Stimulated activated naive CD8-positive, alpha-beta T cell treated with anti-CD3 and anti-CD28 coated beads, Interleukin-15, amount 100 ng/mL, for 72 hours (primary cell): Measurements from ENCODE around the gene DCST2.
"Not testable (repeated sequence)": the region's sequence is repeated elsewhere in the genome, so short reads cannot be mapped to it uniquely, and the experiment has no call there.

Source experiments
- ATAC-seq: fragments of 150-1000 bp; cut with Tn5 transposase; 2 replicates; pipeline ENCODE4 v1.10.0; 2021; ENCODE audit warnings: mild to moderate bottlenecking, moderate library complexity
- DNase-seq, 2 donors: peaks; one replicate each; pipeline ENCODE4 v3.0.0; 2021 to 2022
- H3K27ac Mint-ChIP-seq, 2 donors: one replicate each; pipeline ENCODE4 v1.8.0; 2022; ENCODE audit warnings: mild to moderate bottlenecking in 2 of 2, mixed read lengths in 2 of 2, moderate library complexity in 2 of 2
- H3K27me3 Mint-ChIP-seq: one replicate; pipeline ENCODE4 v1.8.0; 2022; ENCODE audit warnings: mixed read lengths
- H3K4me1 Mint-ChIP-seq: one replicate; pipeline ENCODE4 v1.8.0; 2022; ENCODE audit warnings: mild to moderate bottlenecking, mixed read lengths
- H3K4me3 Mint-ChIP-seq, 2 donors: one replicate each; pipeline ENCODE4 v1.8.0; 2022; ENCODE audit warnings: mild to moderate bottlenecking in 2 of 2, mixed read lengths in 2 of 2, moderate library complexity in 1 of 2
- H3K9me3 Mint-ChIP-seq, 2 donors: one replicate each; pipeline ENCODE4 v1.8.0; 2022; ENCODE audit warnings: mixed read lengths in 2 of 2

The DCST2 gene

DNA sequence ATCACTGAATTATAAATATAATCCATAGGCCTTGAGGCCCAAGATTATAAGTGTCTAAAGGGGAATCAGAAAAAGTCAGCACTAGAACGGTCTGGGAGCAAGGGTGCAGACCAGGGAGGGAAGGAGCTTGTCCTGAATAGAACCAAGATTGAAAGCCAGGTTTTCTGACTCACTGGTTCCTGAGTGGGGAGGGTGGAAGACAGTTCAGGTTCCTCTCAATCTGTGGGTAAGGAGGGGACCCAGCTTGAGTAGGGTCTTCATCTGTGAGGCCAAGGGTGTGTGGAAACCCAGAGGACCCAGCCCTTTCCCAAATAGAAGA lies 39.4 kb downstream of the DCST2 start:
- DNase-seq: no peak
- no peak overlapping the region for H3K27ac Mint-ChIP-seq
- peaks cover 37% of the 10 kb centered on the region for H3K27me3 Mint-ChIP-seq
- no peak for ATAC-seq
- H3K4me1 Mint-ChIP-seq: peaks cover 45% of the 10 kb centered on the region
- no peak overlapping the region for H3K4me3 Mint-ChIP-seq
- no peaks in the 10 kb centered on the region for H3K9me3 Mint-ChIP-seq

DNA sequence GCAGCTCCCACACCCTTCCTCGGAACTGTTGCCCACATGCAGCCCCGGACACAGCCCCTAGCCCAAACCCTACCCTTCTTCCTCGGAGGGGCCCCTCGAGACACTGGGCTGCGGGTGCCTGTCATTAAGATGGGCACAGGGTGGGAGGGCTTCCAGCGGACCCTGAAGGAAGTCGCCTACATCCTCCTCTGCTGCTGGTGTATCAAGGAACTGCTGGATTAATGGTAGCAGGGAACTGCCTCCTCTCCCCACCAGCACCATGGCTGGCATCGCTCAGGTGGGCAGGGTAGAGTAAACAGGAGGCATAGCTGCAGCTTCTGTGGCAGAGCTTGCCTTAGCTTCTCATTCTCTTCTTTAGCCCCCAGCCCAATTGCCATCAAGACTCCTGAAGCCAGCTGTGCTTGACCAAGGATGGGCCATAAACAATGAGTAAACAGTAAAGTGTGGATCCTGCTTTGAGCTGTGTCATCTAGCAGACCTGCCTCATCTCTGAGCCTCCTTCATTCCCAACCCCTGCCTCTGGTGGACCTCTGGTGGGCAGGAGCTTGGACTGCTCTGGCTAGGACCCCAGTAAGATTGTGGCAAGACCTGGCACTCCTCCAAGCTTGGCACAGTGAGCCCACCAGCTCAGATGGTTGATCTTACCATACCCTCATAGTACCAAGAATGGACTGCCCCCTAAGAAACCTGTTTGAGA lies 39.9 kb downstream of the DCST2 start, which contains the start of gene LENEP:
LENEP (plus strand) TSS at position 15 of the 697 bp plus-strand sequence; CDS start at position 37, 22 bp downstream.
- Mint-ChIP-seq H3K27ac (no peak within 1 kb of the TSS), H3K9me3 (no peaks in the 10 kb centered on the region), H3K27me3 (peaks cover 37% of the 10 kb centered on the region), H3K4me1 (peaks cover 45% of the 10 kb centered on the region), H3K4me3 (no peak within 1 kb of the TSS)
- DNase-seq: no peak
- ATAC-seq: no peak

DNA sequence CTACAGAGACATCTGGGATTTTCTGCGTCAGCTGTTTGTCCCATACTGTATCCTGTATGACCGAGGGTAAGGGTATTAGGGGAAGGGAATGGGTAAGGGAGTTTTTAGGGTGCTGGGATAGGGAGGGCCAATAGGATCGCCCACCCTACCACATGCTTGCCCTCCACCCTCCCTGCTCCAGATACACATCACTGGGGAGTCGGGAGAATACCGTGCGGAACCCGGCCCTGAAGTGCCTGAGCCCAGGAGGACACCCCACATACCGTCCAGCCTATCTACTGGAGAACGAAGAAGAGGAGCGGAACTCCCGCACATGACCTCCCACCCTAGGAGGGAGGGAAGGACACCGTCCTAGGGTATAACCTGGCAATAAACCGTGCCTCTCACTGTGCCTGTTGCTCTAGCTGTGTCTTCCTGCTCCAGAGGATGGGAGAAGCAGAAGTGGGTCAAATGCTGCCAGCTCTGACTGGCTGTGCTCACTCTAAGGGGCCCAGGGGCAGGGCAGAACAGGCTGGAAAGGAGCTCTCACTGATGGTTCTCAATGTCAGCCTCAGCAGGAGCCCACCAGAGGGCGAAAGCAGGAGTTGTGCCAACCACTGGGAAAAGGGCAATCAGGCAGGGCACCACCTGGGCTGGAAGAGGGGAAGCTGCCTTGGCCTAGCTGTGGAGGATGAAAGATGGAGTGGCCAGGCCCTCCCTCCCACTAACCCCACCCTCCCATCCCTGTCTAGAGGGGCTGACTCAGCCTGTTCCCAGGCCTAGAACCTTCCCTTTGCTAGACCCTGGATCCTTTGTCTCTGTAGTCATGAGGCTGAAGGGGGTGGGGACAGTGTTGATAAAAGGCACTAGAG lies 40.6 kb downstream of the DCST2 start:
- H3K9me3 Mint-ChIP-seq: no peaks in the 10 kb centered on the region
- ATAC-seq: peak; percentile 33
- no peak for DNase-seq
- no peak overlapping the region for H3K4me3 Mint-ChIP-seq
- H3K4me1 Mint-ChIP-seq: peaks cover 45% of the 10 kb centered on the region
- H3K27me3 Mint-ChIP-seq: peaks cover 34% of the 10 kb centered on the region
- H3K27ac Mint-ChIP-seq: no peak overlapping the region

DNA sequence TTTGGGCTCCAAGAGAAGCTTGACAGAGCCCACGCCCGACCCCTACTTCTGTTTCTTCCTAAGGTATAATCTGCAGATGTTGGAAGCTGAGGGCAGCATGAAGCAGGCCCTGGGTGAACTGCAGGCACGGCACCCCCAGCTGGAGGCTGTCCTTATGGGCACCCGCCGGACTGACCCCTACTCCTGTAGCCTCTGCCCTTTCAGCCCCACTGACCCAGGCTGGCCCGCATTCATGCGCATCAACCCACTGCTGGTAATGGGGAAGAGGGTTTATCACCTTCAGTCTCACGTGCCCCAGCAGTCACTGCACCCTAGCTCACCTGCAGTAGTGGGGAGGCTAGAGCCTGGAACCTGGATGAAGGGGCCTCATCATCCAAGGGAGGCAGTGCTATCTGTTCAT lies 43.3 kb downstream of the DCST2 start:
- Mint-ChIP-seq H3K27ac (no peak overlapping the region), H3K4me1 (peaks cover 37% of the 10 kb centered on the region), H3K9me3 (no peaks in the 10 kb centered on the region), H3K4me3 (no peak overlapping the region), H3K27me3 (peaks cover 8% of the 10 kb centered on the region)
- ATAC-seq (no peak), DNase-seq (no peak)

DNA sequence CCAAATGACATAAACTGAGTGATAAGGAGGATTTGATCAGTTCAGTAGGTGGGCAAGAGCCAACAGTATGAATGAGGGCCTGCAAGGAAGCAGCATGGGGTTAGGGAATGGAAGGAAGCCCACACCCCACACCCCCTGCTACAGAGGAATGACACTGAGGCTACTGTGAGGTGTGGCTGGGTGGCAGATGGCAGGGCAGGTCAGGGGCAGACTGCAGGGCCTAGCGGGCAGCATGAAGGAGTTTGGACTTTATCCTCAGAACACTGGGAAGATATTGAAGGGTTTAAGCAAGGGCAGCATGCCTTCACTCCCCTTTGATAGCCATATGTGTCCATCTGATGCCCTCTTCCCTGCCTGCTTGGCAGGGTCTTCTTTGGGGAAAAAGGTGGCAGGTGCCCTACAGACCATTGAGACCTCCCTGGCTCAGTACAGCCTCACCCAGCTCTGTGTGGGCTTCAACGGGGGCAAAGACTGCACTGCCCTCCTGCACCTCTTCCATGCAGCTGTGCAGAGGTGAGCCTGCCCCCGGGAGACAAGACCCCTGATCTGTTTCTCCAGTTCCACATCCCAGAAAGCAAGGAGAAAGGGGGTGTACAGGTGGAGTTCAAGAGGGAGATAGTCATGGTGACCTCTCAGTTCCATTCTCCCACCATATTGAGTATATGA lies 44.3 kb downstream of the DCST2 start:
- Mint-ChIP-seq H3K4me1 (peaks cover 32% of the 10 kb centered on the region), H3K9me3 (no peaks in the 10 kb centered on the region), H3K27me3 (no peaks in the 10 kb centered on the region), H3K4me3 (no peak overlapping the region), H3K27ac (peak overlapping the region; percentile 67 to 75)
- DNase-seq: no peak
- no peak for ATAC-seq

DNA sequence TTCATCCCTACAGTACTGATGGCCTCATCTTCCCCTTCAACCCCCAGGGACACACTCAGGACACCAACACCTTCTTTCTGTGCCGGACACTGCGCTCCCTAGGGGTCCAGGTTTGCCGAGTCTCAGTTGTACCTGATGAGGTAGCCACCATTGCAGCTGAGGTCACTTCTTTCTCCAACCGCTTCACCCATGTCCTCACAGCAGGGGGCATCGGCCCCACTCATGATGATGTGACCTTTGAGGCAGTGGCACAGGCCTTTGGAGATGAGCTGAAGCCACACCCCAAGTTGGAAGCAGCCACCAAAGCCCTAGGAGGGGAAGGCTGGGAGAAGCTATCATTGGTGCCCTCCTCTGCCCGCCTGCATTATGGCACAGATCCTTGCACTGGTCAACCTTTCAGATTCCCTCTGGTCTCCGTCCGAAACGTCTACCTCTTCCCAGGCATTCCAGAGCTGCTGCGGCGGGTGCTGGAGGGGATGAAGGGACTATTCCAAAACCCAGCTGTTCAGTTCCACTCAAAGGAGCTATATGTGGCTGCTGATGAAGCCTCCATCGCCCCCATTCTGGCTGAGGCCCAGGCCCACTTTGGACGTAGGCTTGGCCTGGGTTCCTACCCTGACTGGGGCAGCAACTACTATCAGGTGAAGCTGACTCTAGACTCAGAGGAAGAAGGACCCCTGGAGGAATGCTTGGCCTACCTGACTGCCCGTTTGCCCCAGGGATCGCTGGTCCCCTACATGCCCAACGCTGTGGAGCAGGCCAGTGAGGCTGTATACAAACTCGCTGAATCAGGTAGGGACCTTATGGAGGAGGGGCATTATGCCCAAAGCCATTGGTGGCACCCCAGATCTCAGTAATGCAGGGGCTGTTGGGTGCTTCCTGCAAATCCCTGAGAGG lies 45.3 kb downstream of the DCST2 start:
- Mint-ChIP-seq H3K4me3 (no peak overlapping the region), H3K27ac (no peak overlapping the region), H3K9me3 (no peaks in the 10 kb centered on the region), H3K27me3 (no peaks in the 10 kb centered on the region), H3K4me1 (peaks cover 32% of the 10 kb centered on the region)
- DNase-seq (no peak), ATAC-seq (no peak)

DNA sequence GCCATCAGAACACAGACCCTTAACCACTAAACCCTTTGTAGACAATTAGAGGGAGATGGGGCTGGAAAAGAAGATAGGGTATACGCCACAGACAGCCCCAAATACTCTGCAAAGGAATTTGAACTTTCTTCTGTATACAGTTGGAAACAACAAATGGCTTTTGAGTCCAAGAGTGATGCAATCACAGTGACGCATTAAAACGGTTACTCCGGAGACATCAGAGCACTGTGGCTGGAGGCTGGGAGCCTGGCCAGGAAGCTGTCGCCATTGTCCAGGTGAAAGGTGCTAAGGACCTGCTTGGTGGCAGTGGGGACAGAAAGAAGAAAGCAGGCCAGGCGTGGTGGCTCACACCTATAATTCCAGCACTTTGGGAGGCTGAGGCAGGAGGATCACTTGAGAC lies 46.3 kb downstream of the DCST2 start:
- Mint-ChIP-seq H3K9me3 (no peaks in the 10 kb centered on the region), H3K4me1 (peaks cover 32% of the 10 kb centered on the region), H3K27ac (no peak overlapping the region), H3K27me3 (no peaks in the 10 kb centered on the region), H3K4me3 (no peak overlapping the region)
- DNase-seq (no peak), ATAC-seq (no peak)

DNA sequence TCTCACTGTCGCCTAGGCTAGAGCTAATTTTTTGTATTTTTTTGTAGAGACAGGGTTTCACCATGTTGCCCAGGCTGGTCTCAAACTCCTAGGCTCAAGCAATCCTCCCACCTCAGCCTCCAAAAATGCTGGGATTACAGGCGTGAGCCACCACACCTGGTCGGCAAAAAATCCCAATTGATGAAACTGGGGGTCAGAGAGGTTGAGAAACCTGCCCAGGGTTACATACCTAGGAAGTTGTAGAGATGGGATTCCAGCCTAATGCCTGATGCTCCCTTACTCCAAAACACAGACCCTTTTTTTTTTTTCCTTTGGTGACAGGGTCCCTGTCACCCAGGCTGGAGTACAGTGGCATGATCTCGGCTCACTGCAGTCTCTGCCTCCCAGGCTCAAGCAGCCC lies 46.8 kb downstream of the DCST2 start:
- peaks cover 33% of the 10 kb centered on the region for H3K4me1 Mint-ChIP-seq

DNA sequence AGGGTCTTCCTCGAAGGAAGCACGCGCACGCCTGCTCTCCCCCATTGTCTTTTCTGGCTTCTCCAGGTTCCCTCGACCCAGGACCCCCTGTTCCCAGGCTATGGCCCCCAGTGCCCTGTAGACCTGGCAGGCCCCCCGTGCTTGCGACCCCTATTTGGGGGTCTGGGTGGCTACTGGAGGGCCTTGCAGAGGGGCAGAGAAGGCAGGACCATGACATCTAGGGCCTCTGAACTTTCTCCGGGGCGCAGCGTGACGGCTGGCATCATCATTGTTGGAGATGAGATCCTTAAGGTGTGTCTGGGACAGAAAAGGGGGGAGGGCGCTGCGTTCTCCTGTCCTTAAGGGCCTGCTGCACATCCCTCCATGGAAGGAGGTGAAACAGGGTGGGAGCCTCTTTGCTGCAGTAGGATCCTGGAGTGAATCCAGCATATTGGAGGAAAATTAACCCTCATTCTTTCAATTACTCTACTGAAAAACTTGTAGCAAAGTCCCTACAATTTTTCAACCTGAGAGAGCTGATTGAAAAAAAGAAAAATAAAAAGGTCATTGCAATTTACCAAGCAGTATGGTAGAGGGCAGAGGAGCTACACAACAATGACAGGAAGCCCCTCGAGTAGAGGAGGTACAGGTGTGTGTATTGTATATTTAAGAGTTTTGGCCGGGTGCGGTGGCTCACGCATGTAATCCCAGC lies 49.7 kb downstream of the DCST2 start:
- peak overlapping the region in 1 of 2 donors; percentile 37 for H3K27ac Mint-ChIP-seq
- no peak overlapping the region for H3K4me3 Mint-ChIP-seq
- H3K27me3 Mint-ChIP-seq: no peaks in the 10 kb centered on the region
- DNase-seq (no peak), ATAC-seq (no peak)
- H3K9me3 Mint-ChIP-seq: no peaks in the 10 kb centered on the region
- peaks cover 42% of the 10 kb centered on the region for H3K4me1 Mint-ChIP-seq

More for the DNA sequence above, 46.8 kb downstream of the DCST2 start:
- ATAC-seq, H3K27me3 Mint-ChIP-seq, H3K4me3 Mint-ChIP-seq, DNase-seq, H3K9me3 Mint-ChIP-seq: not testable (repeated sequence)
- peak overlapping the region in 1 of 2 donors; percentile 74 for H3K27ac Mint-ChIP-seq

DNA sequence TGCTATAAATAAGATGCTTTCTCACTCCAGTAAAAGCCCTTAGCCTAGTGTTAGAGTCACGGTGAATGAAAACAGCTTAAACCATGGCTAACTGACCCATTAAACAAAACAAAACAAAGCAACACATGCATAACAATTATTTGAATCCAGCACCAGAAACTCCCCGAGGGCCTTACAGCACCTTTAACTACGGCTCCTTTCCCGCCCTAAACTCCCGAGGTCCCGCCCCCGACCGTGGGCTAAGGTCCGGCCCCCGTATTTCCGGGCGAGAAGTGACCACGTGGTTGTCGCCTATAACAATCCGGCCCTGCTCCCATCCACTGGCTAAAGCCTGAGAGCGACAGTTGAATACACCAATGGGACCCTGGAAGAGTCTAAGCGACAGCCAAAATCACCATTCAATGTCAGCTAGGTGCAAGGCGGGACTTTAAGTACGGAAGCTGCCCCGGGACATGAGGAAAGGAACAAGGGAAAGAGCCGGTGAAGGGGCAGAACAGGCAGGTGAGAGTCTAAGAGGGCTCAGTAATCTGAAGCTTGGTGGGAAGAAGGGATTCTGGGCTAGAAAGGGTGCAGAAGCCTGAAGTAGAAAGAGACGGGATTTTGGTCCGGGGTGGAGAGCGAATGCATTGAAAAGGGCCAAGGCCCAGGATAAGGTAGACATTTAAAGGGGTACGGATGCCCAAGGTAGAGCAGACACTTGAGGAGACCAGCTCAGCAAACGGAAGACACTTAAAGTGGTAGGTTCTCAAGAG lies 50.5 kb downstream of the DCST2 start, which contains the start of gene FLAD1:
FLAD1 (plus strand) TSS at position 448 of the 752 bp plus-strand sequence. CDS start 351 bp downstream, outside the sequence.
- ATAC-seq (peak; percentile 100), DNase-seq (peak; percentile 95 to 98)
- Mint-ChIP-seq H3K9me3 (no peaks in the 10 kb centered on the region), H3K4me1 (peaks cover 33% of the 10 kb centered on the region), H3K27me3 (no peaks in the 10 kb centered on the region), H3K27ac (peak within 1 kb of the TSS in 1 of 2 donors; percentile 37), H3K4me3 (no peak within 1 kb of the TSS)

DNA sequence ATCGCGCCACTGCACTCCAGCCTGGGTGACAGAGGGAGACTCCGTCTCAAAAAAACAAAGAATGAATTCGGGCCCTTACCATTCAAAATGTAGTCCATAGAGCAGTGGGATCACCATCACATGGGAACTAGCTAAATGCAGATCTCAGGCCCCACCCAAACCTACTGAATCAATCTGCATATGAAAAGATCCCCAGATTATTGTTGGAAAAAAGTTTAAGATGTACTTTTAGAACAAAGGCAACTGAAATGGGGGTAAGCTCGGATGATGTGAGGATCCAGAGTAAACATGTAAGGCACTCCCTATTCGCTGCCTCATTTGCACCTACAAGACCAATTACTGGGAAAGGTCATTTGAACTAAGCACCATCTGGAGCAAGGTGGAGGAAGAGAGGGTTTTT lies 51.2 kb downstream of the DCST2 start:
- Mint-ChIP-seq H3K4me3 (no peak overlapping the region), H3K9me3 (no peaks in the 10 kb centered on the region), H3K27ac (no peak overlapping the region), H3K4me1 (peaks cover 31% of the 10 kb centered on the region), H3K27me3 (no peaks in the 10 kb centered on the region)
- ATAC-seq (no peak), DNase-seq (no peak)

DNA sequence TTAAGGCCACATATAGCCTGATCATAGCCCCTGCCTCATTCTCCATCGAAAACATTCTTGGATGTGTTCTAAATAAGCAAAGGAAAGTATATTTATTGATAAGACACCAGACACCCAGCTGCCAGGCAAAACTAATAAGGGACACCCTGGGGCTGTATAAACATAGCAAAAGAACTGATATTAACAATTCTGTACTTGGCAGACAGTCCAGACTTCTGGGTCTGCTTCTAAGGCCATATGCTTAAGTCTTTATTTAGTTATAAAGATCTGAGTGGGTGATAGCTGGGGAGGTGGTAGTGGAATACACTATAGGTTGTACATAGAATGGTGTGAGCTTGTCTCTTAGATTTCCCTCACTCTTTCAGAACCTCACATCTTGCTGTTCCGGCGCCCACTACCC lies 55.2 kb downstream of the DCST2 start:
- peaks cover 22% of the 10 kb centered on the region for H3K4me1 Mint-ChIP-seq
- no peak for ATAC-seq
- no peak for DNase-seq
- no peak overlapping the region for H3K27ac Mint-ChIP-seq
- H3K4me3 Mint-ChIP-seq: no peak overlapping the region
- H3K27me3 Mint-ChIP-seq: no peaks in the 10 kb centered on the region
- H3K9me3 Mint-ChIP-seq: no peaks in the 10 kb centered on the region

DNA sequence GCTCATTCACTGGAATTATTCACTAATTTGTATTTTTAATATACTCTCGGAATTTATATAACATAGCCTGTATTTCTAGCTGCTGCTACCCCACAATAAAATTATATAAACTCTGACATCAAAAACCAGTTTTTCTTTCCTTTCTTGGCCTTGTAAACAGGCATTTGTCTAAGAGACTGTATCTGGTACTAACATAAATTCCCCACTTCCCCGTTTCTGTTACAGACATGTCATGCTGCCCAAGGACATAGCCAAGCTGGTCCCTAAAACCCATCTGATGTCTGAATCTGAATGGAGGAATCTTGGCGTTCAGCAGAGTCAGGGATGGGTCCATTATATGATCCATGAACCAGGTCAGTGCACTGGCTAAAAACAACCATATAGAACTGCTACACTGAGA lies 55.8 kb downstream of the DCST2 start:
- H3K27me3 Mint-ChIP-seq, DNase-seq, ATAC-seq, H3K9me3 Mint-ChIP-seq: not testable (repeated sequence)
- Mint-ChIP-seq H3K4me1 (peaks cover 26% of the 10 kb centered on the region), H3K27ac (peak overlapping the region in 1 of 2 donors; percentile 67), H3K4me3 (peak overlapping the region in 1 of 2 donors; percentile 23)
